H1 (cell line): ENCODE measurements around the gene TEDC1. TPM values are rescaled to one million over a fixed set of nuclear protein-coding genes. Genes with fewer than 3 reads are reported as not detected.

Experiments used
- CTCF ChIA-PET: fragments of 300-600 bp; sonication (Branson Sonifier 250); formaldehyde crosslinking; loops from one replicate; lab custom pipeline; 2021; ENCODE audit not compliant: partially characterized antibody; lab: Charles Lee
- POLR2A ChIA-PET: fragments of 300-600 bp; sonication (Branson Sonifier 250); formaldehyde crosslinking; loops from one replicate; lab custom pipeline; 2021; ENCODE audit warnings: inconsistent platforms; ENCODE audit not compliant: partially characterized antibody; lab: Charles Lee
- DNase-seq, 2 experiments: peaks; one replicate each; pipeline versions ENCODE4 v3.0.0 to v3.0.0-alpha.2; 2010 to 2022; ENCODE audit warnings: low spot score in 2 of 2, low read depth in 1 of 2, mixed read lengths in 1 of 2
- FAIRE-seq: peaks from 2 replicates; lab custom pipeline; 2011; peaks lifted over from hg19 to GRCh38; lab: Jason Lieb, UNC
- H2AFZ ChIP-seq: 2 replicates; pipeline ENCODE4 v1.8.1; 2012; ENCODE audit warnings: low read length, inconsistent platforms
- H2AK5ac ChIP-seq: 2 replicates; pipeline ENCODE4 v1.6.1; 2013; ENCODE audit warnings: low read depth, low read length
- H2BK120ac ChIP-seq: replicated peaks from 2 replicates; pipeline ENCODE3; 2013; ENCODE audit warnings: low read depth, low read length, inconsistent platforms
- H2BK12ac ChIP-seq: 2 replicates; pipeline ENCODE4 v1.6.1; 2013; ENCODE audit warnings: low read depth, low read length
- H2BK15ac ChIP-seq: 2 replicates; pipeline ENCODE4 v1.6.1; 2013; ENCODE audit warnings: low read length
- H2BK20ac ChIP-seq: 2 replicates; pipeline ENCODE4 v1.6.1; 2013; ENCODE audit warnings: low read length
- H2BK5ac ChIP-seq: 2 replicates; pipeline ENCODE4 v1.6.1; 2013; ENCODE audit warnings: low read depth, low read length
- H3K14ac ChIP-seq: 2 replicates; pipeline ENCODE4 v1.6.1; 2013; ENCODE audit warnings: inconsistent platforms; ENCODE audit not compliant: insufficient read length
- H3K18ac ChIP-seq: 2 replicates; pipeline ENCODE4 v1.6.1; 2013; ENCODE audit warnings: low read length; ENCODE audit errors: extremely low read depth
- H3K23ac ChIP-seq: 2 replicates; pipeline ENCODE4 v1.6.1; 2013; ENCODE audit warnings: inconsistent platforms; ENCODE audit not compliant: insufficient read length
- H3K23me2 ChIP-seq: 2 replicates; pipeline ENCODE4 v1.6.1; 2013; ENCODE audit warnings: low read depth, low read length
- H3K27ac ChIP-seq: 2 replicates; pipeline ENCODE4 v1.6.1; 2011; ENCODE audit warnings: low read depth, low read length, inconsistent platforms
- H3K27me3 ChIP-seq, 4 experiments: replicated peaks in 1 of 4; 1 replicate in 1 of 4; 2 replicates in 3 of 4; pipeline versions ENCODE4 v1.6.1 to v1.8.1; 2011 to 2013; ENCODE audit warnings: low read length in 3 of 4, mild to moderate bottlenecking in 3 of 4, inconsistent platforms in 2 of 4, mixed read lengths in 2 of 4, moderate library complexity in 1 of 4; ENCODE audit not compliant: control insufficient read depth in 3 of 4, insufficient read depth in 3 of 4; ENCODE audit errors: extremely low read depth in 1 of 4
- H3K36me3 ChIP-seq, 4 experiments: 2 replicates each; pipeline versions ENCODE4 v1.6.1 to v1.8.1; 2011 to 2013; ENCODE audit warnings: mild to moderate bottlenecking in 4 of 4, low read length in 3 of 4, moderate library complexity in 2 of 4, control low read depth in 1 of 4, inconsistent platforms in 1 of 4; ENCODE audit not compliant: insufficient read depth in 4 of 4, control insufficient read depth in 2 of 4
- H3K4ac ChIP-seq: replicated peaks from 2 replicates; pipeline ENCODE3; 2013; ENCODE audit warnings: low read length, low read depth, mixed read lengths, inconsistent platforms; ENCODE audit not compliant: insufficient read length
- H3K4me1 ChIP-seq, 4 experiments: replicated peaks in 1 of 4; 1 replicate in 1 of 4; 2 replicates in 3 of 4; pipeline versions ENCODE4 v1.6.1 to v1.8.1; 2011 to 2013; ENCODE audit warnings: low read length in 3 of 4, inconsistent platforms in 2 of 4, mixed read lengths in 1 of 4; ENCODE audit not compliant: insufficient read depth in 4 of 4, control insufficient read depth in 3 of 4
- H3K4me2 ChIP-seq, 2 experiments: 2 replicates each; pipeline versions ENCODE4 v1.6.1 to v1.8.1; 2011 to 2013; ENCODE audit warnings: low read depth in 2 of 2, low read length in 2 of 2, control low read depth in 1 of 2, inconsistent platforms in 1 of 2, mild to moderate bottlenecking in 1 of 2; ENCODE audit not compliant: insufficient read depth in 1 of 2
- H3K4me3 ChIP-seq, 4 experiments: fragments of 200-600, 300-600 bp in 1 of 4; sonication (generic), shearing (Covaris generic), sonication (Bioruptor Twin) in 1 of 4; 2 replicates each; pipeline versions ENCODE4 v1.5.1 to v1.8.1; 2011 to 2016; ENCODE audit warnings: low read length in 4 of 4, low read depth in 3 of 4, control low read depth in 2 of 4, inconsistent platforms in 2 of 4, mild to moderate bottlenecking in 2 of 4, mixed read lengths in 1 of 4, moderate library complexity in 1 of 4; ENCODE audit not compliant: insufficient read depth in 2 of 4; ENCODE audit errors: extremely low read depth in 1 of 4
- H3K56ac ChIP-seq: replicated peaks from 2 replicates; pipeline ENCODE3; 2013; ENCODE audit warnings: low read depth, mild to moderate bottlenecking, mixed read lengths, low read length, inconsistent platforms; ENCODE audit not compliant: insufficient read length
- H3K79me1 ChIP-seq: 2 replicates; pipeline ENCODE4 v1.6.1; 2013; ENCODE audit warnings: low read depth, low read length, control low read depth
- H3K79me2 ChIP-seq, 2 experiments: 2 replicates each; pipeline versions ENCODE4 v1.6.1 to v1.8.1; 2012 to 2013; ENCODE audit warnings: low read length in 2 of 2, mild to moderate bottlenecking in 2 of 2, inconsistent platforms in 1 of 2; ENCODE audit not compliant: insufficient read depth in 2 of 2, control insufficient read depth in 1 of 2
- H3K9ac ChIP-seq, 4 experiments: replicated peaks in 1 of 4; 1 replicate in 1 of 4; 2 replicates in 3 of 4; pipeline versions ENCODE4 v1.6.1 to v1.8.1; 2011 to 2013; ENCODE audit warnings: low read depth in 3 of 4, low read length in 3 of 4, control low read depth in 2 of 4, mild to moderate bottlenecking in 2 of 4, moderate library complexity in 2 of 4, inconsistent platforms in 1 of 4; ENCODE audit errors: extremely low read depth in 1 of 4
- H3K9me3 ChIP-seq, 2 experiments: 2 replicates each; pipeline versions ENCODE4 v1.6.1 to v1.8.1; 2012 to 2013; ENCODE audit warnings: mild to moderate bottlenecking in 2 of 2, moderate library complexity in 2 of 2, control low read depth in 1 of 2, inconsistent platforms in 1 of 2, low read depth in 1 of 2, low read length in 1 of 2, mixed read lengths in 1 of 2; ENCODE audit not compliant: insufficient read depth in 2 of 2
- H4K20me1 ChIP-seq, 2 experiments: replicated peaks in 1 of 2; 2 replicates each; pipeline versions ENCODE3 to v1.8.1; 2011 to 2013; ENCODE audit warnings: inconsistent platforms in 2 of 2, low read length in 2 of 2, mild to moderate bottlenecking in 1 of 2; ENCODE audit not compliant: insufficient read depth in 2 of 2, control insufficient read depth in 1 of 2
- H4K5ac ChIP-seq: 2 replicates; pipeline ENCODE4 v1.6.1; 2013; ENCODE audit warnings: low read length, low read depth, mixed read lengths, inconsistent platforms; ENCODE audit not compliant: insufficient read length
- H4K8ac ChIP-seq: 2 replicates; pipeline ENCODE4 v1.8.0; 2013; ENCODE audit warnings: mild to moderate bottlenecking, moderate library complexity, low read length, inconsistent platforms; ENCODE audit not compliant: insufficient read depth; ENCODE audit errors: extremely low read depth
- H4K91ac ChIP-seq: replicated peaks from 2 replicates; pipeline ENCODE3; 2013; ENCODE audit warnings: low read length, mixed read lengths, inconsistent platforms; ENCODE audit not compliant: insufficient read length
- ASH2L ChIP-seq: fragments of 200-600, 300-600 bp; sonication (generic); IDR thresholded peaks from one replicate; pipeline ENCODE4 v1.7.1; 2017; ENCODE audit warnings: low read length
- BRCA1 ChIP-seq: IDR thresholded peaks from 2 replicates; pipeline ENCODE4 v1.6.1; 2012; ENCODE audit warnings: low read depth, low read length, improper control_type of control experiment
- CREB1 ChIP-seq: IDR thresholded peaks from 2 replicates; pipeline ENCODE4 v1.6.1; 2012; ENCODE audit warnings: inconsistent platforms
- EZH2 ChIP-seq: fragments of 200-600 bp; sonication (generic); IDR thresholded peaks from 2 replicates; pipeline ENCODE4 v1.7.1; 2012; ENCODE audit warnings: low read depth, mild to moderate bottlenecking, moderate library complexity, low read length, inconsistent platforms; ENCODE audit not compliant: severe bottlenecking
- HDAC2 ChIP-seq, 2 experiments: fragments of 300-600 bp in 1 of 2; sonication (generic) in 1 of 2; IDR thresholded peaks; 2 replicates each; pipeline ENCODE4 v1.6.1; 2011 to 2012; ENCODE audit warnings: low read depth in 2 of 2, low read length in 2 of 2, mild to moderate bottlenecking in 2 of 2, moderate library complexity in 2 of 2, borderline replicate concordance in 1 of 2, inconsistent platforms in 1 of 2
- JUND ChIP-seq: IDR thresholded peaks from 2 replicates; pipeline ENCODE4 v1.6.1; 2011; ENCODE audit warnings: mild to moderate bottlenecking, improper control_type of control experiment, low read length
- KDM4A ChIP-seq: IDR thresholded peaks from one replicate; pipeline ENCODE4 v1.7.1; 2012; ENCODE audit warnings: low read depth, mild to moderate bottlenecking, moderate library complexity, low read length, inconsistent platforms; ENCODE audit not compliant: severe bottlenecking
- MAFK ChIP-seq: IDR thresholded peaks from 2 replicates; pipeline ENCODE4 v1.6.1; 2012; ENCODE audit warnings: low read depth, mild to moderate bottlenecking, improper control_type of control experiment, low read length
- POLR2A ChIP-seq, 2 experiments: IDR thresholded peaks; 1 replicate in 1 of 2; 2 replicates in 1 of 2; pipeline ENCODE4 v1.6.1; 2011; ENCODE audit warnings: low read depth in 2 of 2, low read length in 2 of 2, mild to moderate bottlenecking in 2 of 2; ENCODE audit errors: control extremely low read depth in 1 of 2
- POLR2AphosphoS5 ChIP-seq: IDR thresholded peaks from 2 replicates; pipeline ENCODE4 v1.6.1; 2011; ENCODE audit warnings: low read depth, low read length
- RFX5 ChIP-seq: IDR thresholded peaks from 2 replicates; pipeline ENCODE4 v1.6.1; 2011; ENCODE audit warnings: low read depth, low read length, improper control_type of control experiment, borderline replicate concordance
- SIN3A ChIP-seq, 2 experiments: IDR thresholded peaks in 1 of 2; conservative IDR thresholded peaks in 1 of 2; 2 replicates each; pipeline ENCODE4 v1.6.1; 2011 to 2012; ENCODE audit warnings: low read length in 2 of 2, improper control_type of control experiment in 1 of 2, low read depth in 1 of 2, mild to moderate bottlenecking in 1 of 2
- TBP ChIP-seq: IDR thresholded peaks from 2 replicates; pipeline ENCODE4 v1.6.1; 2011; ENCODE audit warnings: low read depth, low read length, improper control_type of control experiment
- WGBS, 2 experiments: shearing (Covaris generic) in 1 of 2; methylation state at CpG; one replicate each; pipeline versions ENCODE4 v1.1.6 to v1.1.7; 2013 to 2015; ENCODE audit warnings: low lambda C conversion rate in 2 of 2, mixed read lengths in 2 of 2, inconsistent platforms in 1 of 2, low coverage in 1 of 2, missing lambda C conversion rate in 1 of 2; ENCODE audit not compliant: insufficient replicate concordance in 2 of 2, insufficient coverage in 1 of 2, insufficient read length in 1 of 2; ENCODE audit errors: extremely low coverage in 1 of 2, missing lambda C conversion rate in 1 of 2; 5-methylcytosine and 5-hydroxymethylcytosine counted together
- polyA plus RNA-seq, 7 experiments: library from polyadenylated mRNA; depleted of rRNA in 3 of 7; stranded (reverse) in 5 of 7; unstranded in 2 of 7; fragments of >200 nt in 5 of 7; fragments of 200-250 nt in 2 of 7; gene quantifications; 1 replicate in 5 of 7; 2 replicates in 1 of 7; 4 replicates in 1 of 7; pipeline versions ENCODE4 v1.2.1 to v1.2.3, GENCODE V29; 2011 to 2013; ENCODE audit warnings: missing spikeins in 2 of 7, mixed read lengths in 2 of 7
- total RNA-seq: library from RNA; stranded (reverse); fragmentation: NEBNext Ultra II Directional; extraction: Animal tissue kit (Norgen Biotek cat#: 25700); gene quantifications from 2 replicates; pipeline ENCODE4 v1.2.1, GENCODE V29; 2021
- TF ChIP-seq, protein P1 (sequence below): IDR thresholded peaks from 2 replicates; pipeline ENCODE4 v1.6.1; 2011; ENCODE audit warnings: low read depth, mild to moderate bottlenecking, low read length; ENCODE audit not compliant: insufficient read depth

Gene TEDC1
- total and polyA plus RNA-seq, 2 of the 8 experiments (the other 6 are each of a cell fraction or from before 2014, with no cell fraction given), result 5.6 to 14.8 TPM

DNA sequence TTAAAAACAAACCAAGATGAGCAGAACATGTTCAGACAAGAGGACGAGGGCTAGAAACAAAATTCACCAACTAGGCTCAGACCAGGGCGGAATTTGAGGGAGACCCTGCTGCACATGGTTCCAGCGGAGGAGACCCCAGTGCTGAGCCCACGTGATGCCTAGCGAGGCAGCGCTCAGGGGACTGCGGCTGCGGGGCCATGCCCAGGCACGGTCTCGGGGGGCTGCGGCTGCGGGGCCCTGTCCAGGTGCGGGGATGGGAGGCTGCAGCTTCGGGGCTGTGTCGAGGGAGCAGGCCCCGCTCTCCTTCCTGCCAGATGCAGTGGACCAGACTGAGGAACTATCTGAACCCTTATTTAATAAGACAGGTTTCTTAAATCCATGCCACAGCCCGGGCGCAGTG is 29.1 kb upstream of the TEDC1 start:
- no peak overlapping the region; the same call in 1 of the 2 replicates for H2BK5ac ChIP-seq
- ChIA-PET CTCF (interaction anchor here (1.2 to 1.5 kb wide), 2 partner anchors 9 to 11 kb away, joined by 5 to 8 read pairs; no protein-coding TSS in a partner anchor), POLR2A (no interaction called here)
- peak overlapping the region; percentile 57; the same call in 1 of the 2 replicates for H4K8ac ChIP-seq
- no peak overlapping the region for H3K4ac ChIP-seq
- H4K5ac ChIP-seq, result no peak overlapping the region
- no peaks in the 10 kb centered on the region; the same call in 1 of the 2 replicates for H3K79me1 ChIP-seq
- no peak overlapping the region for H3K14ac ChIP-seq
- H4K91ac ChIP-seq, result no peak overlapping the region
- H2BK120ac ChIP-seq, result no peak overlapping the region
- H3K56ac ChIP-seq, result no peak overlapping the region
- H3K23me2 ChIP-seq, result no peaks in the 10 kb centered on the region
- DNase-seq (no peak), FAIRE-seq (no peak)
- peaks cover 14 to 75% (median 42%) of the 10 kb centered on the region in 4 experiments; a peak in 7 of 8 replicates for H3K36me3 ChIP-seq
- no peak overlapping the region for H3K9ac ChIP-seq
- H3K27me3 ChIP-seq, result no peaks in the 10 kb centered on the region
- H3K4me3 ChIP-seq, result no peak overlapping the region
- no peak overlapping the region for H2AK5ac ChIP-seq
- no peaks in the 10 kb centered on the region; a peak in 1 of 4 replicates for H3K79me2 ChIP-seq
- H3K18ac ChIP-seq, result no peak overlapping the region
- 96% methylated on average over 12 of the region's 18 CpGs; no CpG with 5 or more reads in 1 of the 2 experiments for WGBS, 2 experiments
- H3K27ac ChIP-seq, result no peak overlapping the region
- H2BK15ac ChIP-seq, result no peak overlapping the region
- H2AFZ ChIP-seq, result no peak overlapping the region
- H3K9me3 ChIP-seq, result no peaks in the 10 kb centered on the region
- no peak overlapping the region for H3K23ac ChIP-seq
- H3K4me2 ChIP-seq, result no peak overlapping the region
- peaks cover 0 to 8% (median 1%) of the 10 kb centered on the region in 4 experiments; a peak in 3 of 7 replicates for H3K4me1 ChIP-seq
- no peak overlapping the region for H2BK12ac ChIP-seq
- peaks cover 5 to 21% of the 10 kb centered on the region in 2 experiments for H4K20me1 ChIP-seq
- no peak overlapping the region for H2BK20ac ChIP-seq
- TF ChIP-seq RFX5, result no peak
- no peak for TF ChIP-seq TBP
- TF ChIP-seq, protein P1, sequence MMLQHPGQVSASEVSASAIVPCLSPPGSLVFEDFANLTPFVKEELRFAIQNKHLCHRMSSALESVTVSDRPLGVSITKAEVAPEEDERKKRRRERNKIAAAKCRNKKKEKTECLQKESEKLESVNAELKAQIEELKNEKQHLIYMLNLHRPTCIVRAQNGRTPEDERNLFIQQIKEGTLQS, result no peak
- TF ChIP-seq HDAC2 (IDR thresholded peaks at IDR 0.05; ENCODE audit: borderline replicate concordance in 1 of 2, low read depth in 2 of 2, low read length in 2 of 2), result no peak
- no peak for TF ChIP-seq BRCA1
- no peak for TF ChIP-seq KDM4A
- no peak for TF ChIP-seq POLR2AphosphoS5
- TF ChIP-seq EZH2, result no peak
- no peak for TF ChIP-seq SIN3A (conservative IDR thresholded peaks at IDR 0.05 in 1 of 2, IDR thresholded peaks at IDR 0.05 in 1 of 2; ENCODE audit: low read depth in 1 of 2, low read length in 2 of 2)
- TF ChIP-seq JUND, result no peak
- no peak for TF ChIP-seq CREB1
- no peak for TF ChIP-seq MAFK
- no peak for TF ChIP-seq ASH2L
- no peak for TF ChIP-seq POLR2A (IDR thresholded peaks at IDR 0.05; ENCODE audit: control extremely low read depth in 1 of 2, low read depth in 2 of 2, low read length in 2 of 2)
